Measurements from ENCODE around the gene CLDND1. TPM values are rescaled to one million over a fixed set of nuclear protein-coding genes. Genes with fewer than 3 reads are reported as not detected.

Gene CLDND1
- total RNA-seq, 4 donors from 2014 or later = 80.0 to 192 (median 109) TPM

DNA sequence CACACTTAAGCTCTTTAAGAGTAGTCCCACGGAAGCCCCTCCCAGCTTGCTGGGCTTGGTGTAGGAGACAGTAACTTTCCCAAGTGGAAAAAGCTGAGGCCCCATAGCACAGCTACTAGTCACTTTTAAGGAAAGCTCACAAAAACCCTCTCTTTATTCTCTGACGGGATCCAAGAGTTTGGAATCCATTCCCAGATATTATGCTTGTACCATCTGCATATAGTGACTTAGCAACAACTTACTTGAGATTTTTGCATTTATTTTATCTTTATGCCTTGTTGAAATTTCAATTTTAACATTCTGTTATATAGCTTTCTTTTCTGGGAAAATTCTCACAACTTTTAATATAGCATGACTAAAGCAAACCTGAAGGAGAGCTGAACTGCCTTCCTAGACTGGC lies 28.5 kb upstream of the CLDND1 start:
- no peak for DNase-seq
- H3K27me3 ChIP-seq = peaks cover 0 to 9% (median 0%) of the 10 kb centered on the region in 4 donors
- no peaks in the 10 kb centered on the region for H3K4me1 ChIP-seq
- H3K4me3 ChIP-seq = no peak overlapping the region
- no peaks in the 10 kb centered on the region for H3K36me3 ChIP-seq
- TF ChIP-seq, protein P1, sequence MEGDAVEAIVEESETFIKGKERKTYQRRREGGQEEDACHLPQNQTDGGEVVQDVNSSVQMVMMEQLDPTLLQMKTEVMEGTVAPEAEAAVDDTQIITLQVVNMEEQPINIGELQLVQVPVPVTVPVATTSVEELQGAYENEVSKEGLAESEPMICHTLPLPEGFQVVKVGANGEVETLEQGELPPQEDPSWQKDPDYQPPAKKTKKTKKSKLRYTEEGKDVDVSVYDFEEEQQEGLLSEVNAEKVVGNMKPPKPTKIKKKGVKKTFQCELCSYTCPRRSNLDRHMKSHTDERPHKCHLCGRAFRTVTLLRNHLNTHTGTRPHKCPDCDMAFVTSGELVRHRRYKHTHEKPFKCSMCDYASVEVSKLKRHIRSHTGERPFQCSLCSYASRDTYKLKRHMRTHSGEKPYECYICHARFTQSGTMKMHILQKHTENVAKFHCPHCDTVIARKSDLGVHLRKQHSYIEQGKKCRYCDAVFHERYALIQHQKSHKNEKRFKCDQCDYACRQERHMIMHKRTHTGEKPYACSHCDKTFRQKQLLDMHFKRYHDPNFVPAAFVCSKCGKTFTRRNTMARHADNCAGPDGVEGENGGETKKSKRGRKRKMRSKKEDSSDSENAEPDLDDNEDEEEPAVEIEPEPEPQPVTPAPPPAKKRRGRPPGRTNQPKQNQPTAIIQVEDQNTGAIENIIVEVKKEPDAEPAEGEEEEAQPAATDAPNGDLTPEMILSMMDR (IDR thresholded peaks at IDR 0.05) = no peak
- no peak for TF ChIP-seq POLR2A (IDR thresholded peaks at IDR 0.05)
- 86 to 93% methylated on average over 2 of the region's 2 CpGs for WGBS, 2 donors
- intact Hi-C loops (cut with DNase I) = no loop called here
- peak overlapping the region in 1 of 4 donors; percentile 9 for H3K27ac ChIP-seq
- H3K9me3 ChIP-seq = no peaks in the 10 kb centered on the region

DNA sequence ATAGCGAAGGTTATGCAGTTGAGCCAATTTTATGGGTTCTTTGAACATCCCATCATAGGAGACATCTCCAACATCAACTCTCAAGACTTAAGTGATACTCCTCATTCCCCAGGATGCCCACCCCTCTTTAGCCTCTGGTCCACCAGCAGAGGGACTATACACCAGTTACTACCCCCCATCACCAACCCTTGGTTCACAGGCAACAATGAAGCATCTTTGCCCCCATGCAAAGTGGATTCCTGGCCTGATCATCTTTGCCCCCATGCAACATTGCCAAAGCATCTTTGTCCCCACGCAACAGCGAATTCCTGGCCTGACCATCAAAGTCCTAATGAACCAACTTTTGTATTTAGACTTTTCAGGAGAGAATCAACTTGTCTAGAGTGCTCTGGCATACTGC lies 28.1 kb upstream of the CLDND1 start:
- no peaks in the 10 kb centered on the region for H3K36me3 ChIP-seq
- no peak overlapping the region for H3K27ac ChIP-seq
- intact Hi-C loops (cut with DNase I) = no loop called here
- H3K4me1 ChIP-seq = no peaks in the 10 kb centered on the region
- no peak for DNase-seq
- TF ChIP-seq, protein P1 (IDR thresholded peaks at IDR 0.05) = no peak
- TF ChIP-seq POLR2A (IDR thresholded peaks at IDR 0.05) = no peak
- H3K4me3 ChIP-seq = no peak overlapping the region
- H3K9me3 ChIP-seq = no peaks in the 10 kb centered on the region
- H3K27me3 ChIP-seq = peaks cover 0 to 9% (median 0%) of the 10 kb centered on the region in 4 donors
- WGBS, 2 donors = 81 to 93% methylated on average over 3 of the region's 3 CpGs

DNA sequence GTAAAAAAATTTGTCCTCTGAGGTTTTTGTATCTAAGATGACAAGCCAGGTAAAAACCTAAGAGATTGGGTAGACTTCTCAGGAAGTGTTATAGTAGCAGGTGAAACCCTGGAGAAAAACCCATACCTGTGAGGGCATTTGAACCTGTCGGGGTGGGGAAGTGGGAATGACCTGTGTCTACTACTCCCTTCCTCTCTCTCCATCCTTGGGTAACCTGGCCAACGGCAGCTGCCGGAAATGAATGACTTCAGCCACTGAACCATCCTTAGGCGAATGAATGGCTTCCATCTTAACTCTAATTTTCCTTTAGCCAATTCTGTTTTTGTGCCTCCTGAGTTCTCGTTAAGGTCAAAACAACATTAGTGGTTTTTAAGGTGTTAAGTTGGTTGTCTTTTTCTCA lies 25.8 kb upstream of the CLDND1 start:
- no peak overlapping the region for H3K27ac ChIP-seq
- TF ChIP-seq POLR2A (IDR thresholded peaks at IDR 0.05) = no peak
- TF ChIP-seq, protein P1 (IDR thresholded peaks at IDR 0.05) = no peak
- DNase-seq = no peak
- peaks cover 0 to 9% (median 0%) of the 10 kb centered on the region in 4 donors for H3K27me3 ChIP-seq
- WGBS, 2 donors = 65 to 67% methylated on average over 4 to 5 of the region's 5 CpGs
- no peaks in the 10 kb centered on the region for H3K36me3 ChIP-seq
- intact Hi-C loops (cut with DNase I) = no loop called here
- H3K4me1 ChIP-seq = no peaks in the 10 kb centered on the region
- no peak overlapping the region for H3K4me3 ChIP-seq
- H3K9me3 ChIP-seq = no peaks in the 10 kb centered on the region

DNA sequence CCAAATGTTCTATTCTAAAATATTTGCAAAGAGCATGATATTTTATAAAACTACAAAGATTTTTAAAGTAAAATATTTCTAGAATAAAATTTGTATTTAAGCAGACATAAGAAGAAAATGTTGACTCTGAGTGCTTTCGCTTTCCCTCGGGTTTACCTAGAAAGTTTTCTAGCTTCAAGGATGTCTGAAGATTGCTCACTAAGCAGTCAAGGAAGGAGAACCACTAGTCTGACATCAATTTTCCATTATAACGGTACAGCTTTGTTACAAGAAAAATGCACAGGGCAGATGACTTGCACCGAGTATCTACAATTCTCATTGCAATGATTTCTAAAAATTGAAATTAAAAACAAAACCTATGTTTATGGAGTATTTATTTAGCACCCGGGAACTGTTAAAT lies 23.2 kb upstream of the CLDND1 start:
- peaks cover 0 to 9% (median 0%) of the 10 kb centered on the region in 4 donors for H3K27me3 ChIP-seq
- H3K4me1 ChIP-seq = no peaks in the 10 kb centered on the region
- TF ChIP-seq, protein P1 (IDR thresholded peaks at IDR 0.05) = no peak
- TF ChIP-seq POLR2A (IDR thresholded peaks at IDR 0.05) = no peak
- 69 to 74% methylated on average over 5 of the region's 5 CpGs for WGBS, 2 donors
- intact Hi-C loops (cut with DNase I) = no loop called here
- H3K36me3 ChIP-seq = no peaks in the 10 kb centered on the region
- H3K27ac ChIP-seq = no peak overlapping the region
- DNase-seq = no peak
- no peak overlapping the region for H3K4me3 ChIP-seq
- no peaks in the 10 kb centered on the region for H3K9me3 ChIP-seq

DNA sequence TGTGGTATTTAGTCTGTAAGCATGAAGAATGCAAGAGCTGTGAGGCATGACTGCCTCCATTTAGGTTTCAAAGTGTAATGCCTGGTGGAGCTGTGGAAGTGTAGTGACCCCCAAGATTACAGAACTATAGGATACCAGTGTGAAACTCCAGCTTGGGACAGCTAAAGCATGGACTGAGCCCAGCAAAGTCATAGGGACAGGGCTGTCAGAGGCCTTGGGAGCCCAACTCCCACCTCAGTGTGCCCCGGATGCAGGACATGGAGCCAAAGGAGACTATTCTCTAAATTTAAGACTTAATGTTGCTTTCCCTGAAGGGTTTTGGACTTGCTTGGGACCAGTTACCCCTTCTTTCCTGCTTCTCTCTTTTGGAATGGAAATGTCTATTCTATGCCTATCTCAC lies 19.9 kb upstream of the CLDND1 start:
- Histone ChIP-seq H3K36me3 (no peaks in the 10 kb centered on the region), H3K4me1 (no peaks in the 10 kb centered on the region), H3K9me3 (no peaks in the 10 kb centered on the region), H3K27me3 (no peaks in the 10 kb centered on the region), H3K4me3 (no peak overlapping the region), H3K27ac (no peak overlapping the region)
- no peak for TF ChIP-seq POLR2A (IDR thresholded peaks at IDR 0.05)
- TF ChIP-seq, protein P1 (IDR thresholded peaks at IDR 0.05) = no peak
- WGBS, 2 donors = 93 to 100% methylated on average over 1 of the region's 1 CpG
- intact Hi-C loops (cut with DNase I) = no loop called here
- no peak for DNase-seq

Measured in esophagus squamous epithelium (tissue), 5 donors.